NB4 (cell line): ENCODE measurements around the gene GPR68.

Experiments
- DNase-seq: peaks from one replicate; pipeline ENCODE4 v3.0.0; 2010; ENCODE audit warnings: low read depth
- H3K4me3 ChIP-seq: one replicate; pipeline ENCODE4 v1.5.1; 2011; ENCODE audit warnings: mild to moderate bottlenecking, low read depth, low read length, moderate library complexity
- MAX ChIP-seq: IDR thresholded peaks from 2 replicates; pipeline ENCODE4 v1.6.1; 2011; ENCODE audit warnings: low read depth, low read length
- MYC ChIP-seq: IDR thresholded peaks from 2 replicates; pipeline ENCODE4 v1.6.1; 2011; ENCODE audit warnings: low read depth, low read length
- POLR2A ChIP-seq: IDR thresholded peaks from 2 replicates; pipeline ENCODE4 v1.6.1; 2011; ENCODE audit warnings: mild to moderate bottlenecking; ENCODE audit not compliant: insufficient read length; ENCODE audit errors: extremely low read depth
- TF ChIP-seq, protein P1 (sequence below): IDR thresholded peaks from one replicate; pipeline ENCODE4 v1.5.1; 2012; ENCODE audit warnings: low read depth, low read length

Gene GPR68, protein sequence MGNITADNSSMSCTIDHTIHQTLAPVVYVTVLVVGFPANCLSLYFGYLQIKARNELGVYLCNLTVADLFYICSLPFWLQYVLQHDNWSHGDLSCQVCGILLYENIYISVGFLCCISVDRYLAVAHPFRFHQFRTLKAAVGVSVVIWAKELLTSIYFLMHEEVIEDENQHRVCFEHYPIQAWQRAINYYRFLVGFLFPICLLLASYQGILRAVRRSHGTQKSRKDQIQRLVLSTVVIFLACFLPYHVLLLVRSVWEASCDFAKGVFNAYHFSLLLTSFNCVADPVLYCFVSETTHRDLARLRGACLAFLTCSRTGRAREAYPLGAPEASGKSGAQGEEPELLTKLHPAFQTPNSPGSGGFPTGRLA

GRCh38 chr14:91244501-91244901, at the start of gene GPR68:
Gene GPR68, minus strand, starts transcription at chr14:91244704. Its CDS starts 9,654 bp downstream, at chr14:91235050.
- peak; percentile 75 for DNase-seq
- TF ChIP-seq, protein P1, sequence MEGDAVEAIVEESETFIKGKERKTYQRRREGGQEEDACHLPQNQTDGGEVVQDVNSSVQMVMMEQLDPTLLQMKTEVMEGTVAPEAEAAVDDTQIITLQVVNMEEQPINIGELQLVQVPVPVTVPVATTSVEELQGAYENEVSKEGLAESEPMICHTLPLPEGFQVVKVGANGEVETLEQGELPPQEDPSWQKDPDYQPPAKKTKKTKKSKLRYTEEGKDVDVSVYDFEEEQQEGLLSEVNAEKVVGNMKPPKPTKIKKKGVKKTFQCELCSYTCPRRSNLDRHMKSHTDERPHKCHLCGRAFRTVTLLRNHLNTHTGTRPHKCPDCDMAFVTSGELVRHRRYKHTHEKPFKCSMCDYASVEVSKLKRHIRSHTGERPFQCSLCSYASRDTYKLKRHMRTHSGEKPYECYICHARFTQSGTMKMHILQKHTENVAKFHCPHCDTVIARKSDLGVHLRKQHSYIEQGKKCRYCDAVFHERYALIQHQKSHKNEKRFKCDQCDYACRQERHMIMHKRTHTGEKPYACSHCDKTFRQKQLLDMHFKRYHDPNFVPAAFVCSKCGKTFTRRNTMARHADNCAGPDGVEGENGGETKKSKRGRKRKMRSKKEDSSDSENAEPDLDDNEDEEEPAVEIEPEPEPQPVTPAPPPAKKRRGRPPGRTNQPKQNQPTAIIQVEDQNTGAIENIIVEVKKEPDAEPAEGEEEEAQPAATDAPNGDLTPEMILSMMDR = no peak
- TF ChIP-seq MYC (no peak), MAX (no peak), POLR2A (no peak)
- H3K4me3 ChIP-seq = peak within 1 kb of the TSS; percentile 59

DNA sequence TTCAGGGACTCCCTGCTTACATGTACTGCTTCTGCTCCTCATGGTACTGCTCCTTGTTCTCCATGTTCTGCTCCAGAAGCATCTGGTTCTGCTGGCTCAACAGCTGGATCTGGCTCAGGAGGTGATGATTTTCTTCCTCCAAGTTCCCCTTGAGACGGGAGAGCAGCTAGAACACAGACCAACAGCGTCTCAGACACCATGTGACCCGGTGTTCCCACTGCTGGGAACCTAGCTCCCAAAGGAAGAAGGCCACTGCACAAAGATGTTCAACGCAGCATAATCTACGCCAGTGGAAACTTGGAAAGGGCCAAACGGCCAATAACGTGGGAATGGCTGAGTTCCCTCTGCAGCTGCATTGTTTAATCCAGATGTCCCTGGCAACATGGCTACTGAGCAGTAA, 49.6 kb upstream of the GPR68 start:
- H3K4me3 ChIP-seq = no peak overlapping the region
- DNase-seq = no peak
- TF ChIP-seq MYC (no peak), MAX (no peak), POLR2A (no peak)
- TF ChIP-seq, protein P1 = no peak

DNA sequence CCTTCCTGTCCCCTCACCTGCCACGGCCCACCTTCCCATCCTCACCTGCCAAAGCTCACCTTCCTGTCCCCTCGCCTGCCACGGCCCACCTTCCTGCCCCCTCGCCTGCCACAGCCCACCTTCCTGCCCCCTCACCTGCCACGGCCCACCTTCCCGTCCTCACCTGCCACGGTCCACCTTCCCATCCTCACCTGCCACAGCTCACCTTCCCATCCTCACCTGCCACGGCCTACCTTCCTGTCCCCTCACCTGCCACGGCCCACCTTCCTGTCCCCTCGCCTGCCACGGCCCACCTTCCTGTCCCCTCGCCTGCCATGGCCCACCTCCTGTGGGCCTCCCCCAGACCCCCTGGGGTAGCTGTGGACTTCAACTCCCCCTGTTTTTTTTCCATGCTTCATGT, 48.8 kb upstream of the GPR68 start:
- H3K4me3 ChIP-seq = no peak overlapping the region
- peak; percentile 22 for DNase-seq
- TF ChIP-seq MYC (no peak), POLR2A (no peak), MAX (no peak)
- TF ChIP-seq, protein P1 = no peak

- TF ChIP-seq POLR2A = no peak
- TF ChIP-seq MAX = no peak
- TF ChIP-seq, protein P1 = no peak
- TF ChIP-seq MYC = no peak
- DNase-seq = peak; percentile 17
Measured at GRCh38 chr14:91292491-91292890, 48.0 kb upstream of the GPR68 start.

DNA sequence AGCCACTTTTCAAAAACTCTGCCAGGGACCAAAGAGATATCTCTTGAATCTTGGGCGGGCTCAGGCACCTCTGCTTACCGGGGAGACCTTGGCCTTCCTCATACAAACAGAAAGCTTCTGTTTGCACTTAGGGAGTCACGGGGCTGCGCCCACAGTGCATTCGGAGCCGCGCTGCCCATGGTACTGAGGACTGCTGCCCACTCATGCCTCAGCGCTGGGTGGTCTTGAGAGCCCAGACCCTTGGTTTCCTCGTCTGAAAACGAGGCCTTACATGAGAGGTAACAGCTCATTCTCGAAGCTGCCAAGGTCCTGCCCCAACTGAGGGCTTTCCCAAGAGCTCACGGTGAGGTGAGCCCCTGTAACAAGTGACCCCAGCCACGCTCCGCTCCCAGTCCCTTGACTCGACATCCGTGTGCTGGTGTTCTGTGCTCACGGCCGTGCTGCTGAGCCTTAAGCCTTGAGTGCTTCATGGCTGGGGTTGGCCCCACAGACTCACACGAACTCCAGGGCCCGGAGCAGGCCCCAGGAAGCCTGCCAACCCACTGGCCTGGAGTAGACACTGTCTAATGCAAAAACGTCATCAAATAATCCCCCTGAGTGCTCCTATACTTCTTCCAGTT, 47.4 kb upstream of the GPR68 start:
- no peak for DNase-seq
- TF ChIP-seq MAX (no peak), MYC (no peak), POLR2A (no peak)
- TF ChIP-seq, protein P1 = no peak
- no peak overlapping the region for H3K4me3 ChIP-seq

More at GRCh38 chr14:91292491-91292890, 48.0 kb upstream of the GPR68 start:
- H3K4me3 ChIP-seq = no peak overlapping the region
